ENCODE data around the gene MCL1.

Gene MCL1

DNA sequence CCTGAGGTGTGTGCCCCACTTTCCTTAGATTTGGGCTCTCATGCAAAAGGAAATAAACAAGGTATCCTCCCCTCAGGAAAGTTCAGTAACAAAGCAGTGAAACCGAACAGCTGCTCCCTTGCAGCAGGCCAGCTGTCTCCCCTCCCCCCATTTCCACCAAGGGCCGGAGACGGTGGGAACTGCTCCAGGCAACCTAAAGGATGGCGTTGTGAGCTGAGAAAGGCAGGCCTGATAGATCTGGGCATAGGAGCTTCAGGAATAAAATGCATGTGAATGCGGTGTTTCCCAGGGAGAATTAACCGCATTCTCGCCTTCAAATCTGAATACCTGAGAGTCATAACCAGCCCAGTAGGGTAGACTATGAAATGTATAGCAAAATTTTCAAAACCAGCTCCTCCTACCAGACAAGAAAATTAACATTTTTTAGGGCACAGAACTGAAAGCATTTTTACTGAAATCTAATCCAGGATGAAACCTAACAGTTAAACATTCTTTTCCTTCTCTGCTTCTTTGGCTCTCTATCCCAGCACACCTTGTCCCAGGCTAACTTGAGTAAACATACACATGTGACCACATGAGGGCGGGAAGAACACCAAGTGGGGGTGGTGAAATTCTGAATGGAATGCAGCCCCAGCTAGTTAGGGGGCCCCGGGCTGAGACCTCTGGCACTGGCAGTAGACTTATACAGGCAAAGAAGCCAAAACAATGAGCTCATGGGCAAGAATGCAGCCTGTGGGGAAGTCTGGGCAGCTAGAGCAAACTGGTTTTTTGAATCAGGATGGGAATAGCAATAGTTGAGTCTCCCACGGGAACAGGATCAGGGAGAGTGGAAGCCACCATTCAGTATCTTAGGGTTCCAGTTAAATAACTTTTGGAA is 11.5 kb downstream of the MCL1 start:
- DNase-seq: peak; percentile 84

DNA sequence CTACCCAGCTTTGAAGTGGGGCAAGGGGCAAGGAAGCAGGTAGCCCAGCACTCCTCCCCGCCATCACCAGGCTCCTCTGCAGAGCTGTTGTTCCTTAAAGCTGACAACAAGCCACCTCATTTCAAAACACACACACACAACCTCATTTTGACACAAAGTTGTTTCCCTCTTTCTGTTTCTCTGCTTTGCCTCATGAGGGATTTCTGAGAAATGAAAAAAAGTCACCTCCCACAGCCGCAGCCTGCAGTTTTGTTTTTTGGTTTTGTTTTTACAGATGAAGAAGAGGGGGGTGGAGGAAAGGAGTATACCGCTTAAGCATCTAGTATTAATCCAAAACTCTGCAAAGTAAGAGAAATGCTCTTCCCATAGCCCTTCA is 12.1 kb downstream of the MCL1 start:
- DNase-seq: peak; percentile 74

DNA sequence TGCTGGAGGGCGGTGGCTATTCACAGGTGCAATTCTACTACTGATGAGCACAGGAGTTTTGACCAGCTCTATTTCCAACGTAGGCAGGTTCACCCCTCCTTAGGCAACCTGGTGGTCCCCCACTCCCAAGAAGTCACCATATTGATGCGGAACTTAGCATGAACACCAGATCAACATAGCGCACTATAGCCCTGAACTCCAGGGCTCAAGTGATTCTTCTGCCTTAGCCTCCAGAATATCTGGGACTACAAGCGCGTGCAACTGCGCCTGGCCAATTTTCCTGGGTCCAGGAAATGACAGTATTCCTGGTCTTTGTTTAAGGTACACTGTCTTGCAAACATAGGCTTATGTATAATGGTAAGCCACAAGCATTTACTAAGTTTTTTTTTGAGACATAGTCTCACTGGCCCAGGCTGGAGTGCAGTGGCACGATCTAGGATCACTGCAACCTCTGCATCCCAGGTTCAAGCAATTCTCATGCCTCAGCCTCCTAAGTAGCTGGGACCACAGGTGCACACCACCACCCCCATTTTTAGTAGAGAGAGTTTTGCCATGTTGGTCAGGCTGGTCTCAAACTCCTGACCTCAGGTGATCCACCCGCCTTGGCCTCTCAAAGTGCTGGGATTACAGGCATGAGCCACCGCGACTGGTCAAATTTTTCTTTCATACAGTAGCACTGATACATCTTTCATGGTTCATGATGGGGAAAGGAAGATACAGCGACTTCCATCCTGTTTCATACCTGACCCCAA is 12.6 kb downstream of the MCL1 start:
- no peak for DNase-seq

- peak; percentile 15 for DNase-seq
Observed at GRCh38 chr1:150565240-150565991, 14.0 kb downstream of the MCL1 start.

GRCh38 chr1:150564051-150564991 is 15.1 kb downstream of the MCL1 start:
- DNase-seq: peak; percentile 40

- peak; percentile 95 for DNase-seq
Observed at GRCh38 chr1:150563340-150564038, 15.9 kb downstream of the MCL1 start.

- DNase-seq: peak; percentile 99
Observed at GRCh38 chr1:150562446-150563339, 16.7 kb downstream of the MCL1 start.

GRCh38 chr1:150561974-150562445 is 17.4 kb downstream of the MCL1 start:
- peak; percentile 90 for DNase-seq

DNA sequence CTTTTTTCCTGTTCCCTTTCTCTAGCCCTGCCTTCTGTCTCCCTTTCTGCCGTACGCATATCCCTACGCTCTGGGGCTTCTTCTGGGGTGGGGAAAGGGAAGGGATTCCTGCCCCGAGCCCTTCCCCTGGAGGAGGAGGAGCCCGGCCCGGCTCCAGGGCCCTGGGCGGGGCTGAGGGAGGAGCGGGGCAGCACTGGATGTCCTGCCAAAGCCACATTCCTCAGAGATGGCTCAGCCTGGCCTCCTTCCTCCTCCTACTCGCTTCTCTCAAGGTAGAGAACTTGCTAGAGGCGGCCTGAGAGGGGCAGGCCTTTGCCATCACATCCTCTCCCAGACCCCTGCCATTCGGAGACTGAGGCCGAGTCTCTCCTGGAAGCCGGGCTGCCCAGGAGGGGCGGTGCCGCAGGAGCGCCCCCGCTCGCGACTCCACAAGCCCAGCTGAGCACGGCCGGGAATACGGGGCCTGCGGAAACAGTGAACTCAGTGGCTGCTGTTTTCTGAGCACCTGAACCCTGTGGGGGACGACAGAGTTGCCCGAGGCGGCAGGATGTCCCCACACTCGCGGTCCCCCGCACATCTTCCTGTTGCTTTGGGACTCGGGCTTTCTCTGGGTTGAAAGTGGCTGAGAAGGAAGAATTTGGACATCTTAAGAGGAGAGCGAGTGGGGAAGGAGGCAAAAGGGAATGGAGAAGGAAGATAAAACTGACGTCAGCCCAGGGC is 18.0 kb downstream of the MCL1 start:
- DNase-seq: peak; percentile 92

GRCh38 chr1:150560576-150561253 is 18.7 kb downstream of the MCL1 start:
- DNase-seq: peak; percentile 95

DNA sequence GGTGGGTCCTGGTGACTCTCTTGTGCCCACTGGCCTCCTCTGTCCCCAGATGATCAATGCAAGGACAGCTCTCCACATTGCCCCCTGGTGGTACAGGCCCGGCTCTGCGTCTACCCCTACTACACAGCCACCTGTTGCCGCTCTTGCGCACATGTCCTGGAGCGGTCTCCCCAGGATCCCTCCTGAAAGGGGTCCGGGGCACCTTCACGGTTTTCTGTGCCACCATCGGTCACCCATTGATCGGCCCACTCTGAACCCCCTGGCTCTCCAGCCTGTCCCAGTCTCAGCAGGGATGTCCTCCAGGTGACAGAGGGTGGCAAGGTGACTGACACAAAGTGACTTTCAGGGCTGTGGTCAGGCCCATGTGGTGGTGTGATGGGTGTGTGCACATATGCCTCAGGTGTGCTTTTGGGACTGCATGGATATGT is 19.4 kb downstream of the MCL1 start:
- DNase-seq: peak; percentile 87

DNA sequence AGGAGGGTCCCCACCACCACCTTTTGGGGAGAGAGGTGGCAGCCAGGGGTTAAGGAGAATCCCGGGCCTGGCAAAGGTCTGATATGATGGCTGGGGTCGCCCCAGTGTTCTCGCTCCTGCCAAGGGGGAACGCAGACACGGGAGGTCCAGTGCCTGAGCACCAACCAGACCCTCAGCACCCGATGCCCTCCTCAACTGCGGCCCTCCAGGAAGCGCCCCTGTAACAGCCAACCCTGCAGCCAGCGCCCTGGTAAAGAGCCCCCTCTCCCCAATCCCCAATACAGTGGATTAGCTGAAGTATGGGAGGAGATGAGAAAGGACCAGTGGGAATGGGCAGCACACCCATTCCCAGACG is 19.8 kb downstream of the MCL1 start:
- no peak for DNase-seq

- no peak for DNase-seq
Observed at GRCh38 chr1:150558761-150559655, 20.4 kb downstream of the MCL1 start.

GRCh38 chr1:150558303-150558704 is 21.1 kb downstream of the MCL1 start:
- DNase-seq: no peak

GRCh38 chr1:150557813-150558212 is 21.6 kb downstream of the MCL1 start:
- no peak for DNase-seq

GRCh38 chr1:150557065-150557600 is 22.3 kb downstream of the MCL1 start:
- DNase-seq: no peak

DNA sequence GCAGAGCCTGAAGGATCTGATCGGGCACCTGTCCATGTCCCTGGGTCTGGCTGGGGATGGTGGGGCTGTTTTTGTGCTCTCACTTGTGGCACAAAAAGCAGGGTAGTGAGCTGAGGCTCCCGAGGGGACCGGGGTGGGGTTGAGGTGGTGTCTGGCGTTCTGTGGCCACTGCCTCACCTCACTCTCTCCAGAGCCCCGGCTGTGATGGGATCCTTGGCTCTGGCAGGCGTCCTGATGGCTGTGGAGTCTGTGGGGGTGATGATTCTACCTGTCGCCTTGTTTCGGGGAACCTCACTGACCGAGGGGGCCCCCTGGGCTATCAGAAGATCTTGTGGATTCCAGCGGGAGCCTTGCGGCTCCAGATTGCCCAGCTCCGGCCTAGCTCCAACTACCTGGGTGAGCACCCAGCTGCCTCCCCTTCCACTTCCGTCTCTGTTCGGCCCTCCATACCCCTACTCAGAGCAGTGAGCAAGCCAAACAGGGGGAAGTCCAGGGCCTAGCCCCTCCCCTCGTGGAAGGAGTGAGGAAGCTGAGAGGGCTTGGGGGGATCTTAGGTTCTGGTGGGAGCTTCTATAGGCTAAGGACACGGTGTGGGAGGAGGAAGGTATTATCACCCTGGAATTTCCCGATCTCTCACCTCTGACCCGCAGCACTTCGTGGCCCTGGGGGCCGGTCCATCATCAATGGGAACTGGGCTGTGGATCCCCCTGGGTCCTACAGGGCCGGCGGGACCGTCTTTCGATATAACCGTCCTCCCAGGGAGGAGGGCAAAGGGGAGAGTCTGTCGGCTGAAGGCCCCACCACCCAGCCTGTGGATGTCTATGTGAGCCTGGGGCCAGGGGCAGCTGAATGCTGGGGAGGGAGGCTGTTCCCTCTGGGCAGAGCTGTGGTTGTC is 23.2 kb downstream of the MCL1 start:
- DNase-seq: no peak
